ENCODE measurements around the gene PPIL1.

GRCh38 chr6:36860126-36860525 lies 14.5 kb downstream of the PPIL1 start:
- TF ChIP-seq CTCF (IDR thresholded peaks at IDR 0.05) (no peak), POLR2A (IDR thresholded peaks at IDR 0.05; ENCODE audit: low read length) (no peak)

All from A549 (cell line).